Loucy (cell line): ENCODE results near the gene MAST4.

Source experiments
- H2AFZ ChIP-seq: fragments of 200-600 bp; sonication (generic); 2 replicates; pipeline ENCODE4 v1.6.0; 2016; ENCODE audit warnings: antibody characterized with exemption, mild to moderate bottlenecking, low read length, moderate library complexity
- H3F3A ChIP-seq: fragments of 200-600 bp; 2 replicates; pipeline ENCODE4 v1.6.0; 2016; ENCODE audit warnings: antibody characterized with exemption, low read depth, mild to moderate bottlenecking
- H3K27me3 ChIP-seq: fragments of 200-600 bp; sonication (generic); 2 replicates; pipeline ENCODE4 v1.6.1; 2014; ENCODE audit warnings: low read length, mild to moderate bottlenecking; ENCODE audit not compliant: insufficient read depth, poor library complexity, severe bottlenecking
- H3K36me3 ChIP-seq: fragments of 200-600 bp; sonication (generic); 2 replicates; pipeline ENCODE4 v1.6.1; 2016; ENCODE audit warnings: low read length; ENCODE audit not compliant: insufficient read depth
- H3K4me1 ChIP-seq: fragments of 200-600 bp; sonication (generic); 2 replicates; pipeline ENCODE4 v1.5.1; 2014; ENCODE audit warnings: low read length, mild to moderate bottlenecking; ENCODE audit not compliant: insufficient read depth, poor library complexity, severe bottlenecking
- H3K4me2 ChIP-seq: fragments of 200-600 bp; sonication (generic); 2 replicates; pipeline ENCODE4 v1.6.0; 2014; ENCODE audit warnings: antibody characterized with exemption, low read length, low read depth, mild to moderate bottlenecking; ENCODE audit not compliant: poor library complexity, severe bottlenecking
- H3K4me3 ChIP-seq: fragments of 200-600 bp; sonication (generic); 2 replicates; pipeline ENCODE4 v1.5.1; 2014; ENCODE audit warnings: low read length, mild to moderate bottlenecking, mixed read lengths; ENCODE audit not compliant: poor library complexity, severe bottlenecking
- H3K79me2 ChIP-seq: fragments of 200-600 bp; sonication (generic); 2 replicates; pipeline ENCODE4 v1.6.1; 2014; ENCODE audit warnings: low read length; ENCODE audit not compliant: insufficient read depth
- H3K9ac ChIP-seq: fragments of 200-600 bp; sonication (generic); 2 replicates; pipeline ENCODE4 v1.6.0; 2014; ENCODE audit warnings: mild to moderate bottlenecking, low read depth, low read length, moderate library complexity; ENCODE audit not compliant: poor library complexity, severe bottlenecking
- H3K9me2 ChIP-seq: fragments of 200-600 bp; sonication (generic); replicated peaks from 2 replicates; pipeline ENCODE4 v1.6.1; 2016; ENCODE audit warnings: low read depth, low read length, mixed read lengths
- H3K9me3 ChIP-seq: fragments of 200-600 bp; sonication (generic); 2 replicates; pipeline ENCODE4 v1.6.1; 2014; ENCODE audit warnings: mild to moderate bottlenecking, antibody characterized with exemption, low read length, low read depth; ENCODE audit not compliant: insufficient read depth
- H4K20me1 ChIP-seq: fragments of 200-600 bp; sonication (generic); 2 replicates; pipeline ENCODE4 v1.6.0; 2014; ENCODE audit warnings: antibody characterized with exemption, low read length, mild to moderate bottlenecking; ENCODE audit not compliant: insufficient read depth, poor library complexity, severe bottlenecking
- EZH2phosphoT487 ChIP-seq: fragments of 200-600 bp; IDR thresholded peaks from 2 replicates; pipeline ENCODE4 v1.6.1; 2018; ENCODE audit warnings: antibody characterized with exemption, mild to moderate bottlenecking, moderate library complexity, borderline replicate concordance
- TF ChIP-seq, protein P1 (sequence below): fragments of 200-600 bp; sonication (generic); conservative IDR thresholded peaks from 2 replicates; pipeline ENCODE4 v1.5.1; 2014; ENCODE audit warnings: mild to moderate bottlenecking, antibody characterized with exemption, low read length

The MAST4 gene

GRCh38 chr5:67027171-67027570 lies 431.0 kb downstream of the MAST4 start:
- Histone ChIP-seq H2AFZ (no peak overlapping the region), H3K4me3 (no peak overlapping the region), H3K9me3 (no peaks in the 10 kb centered on the region), H3K9me2 (no peaks in the 10 kb centered on the region), H3K4me2 (no peak overlapping the region), H3F3A (no peaks in the 10 kb centered on the region), H3K4me1 (peaks cover 34% of the 10 kb centered on the region), H4K20me1 (no peaks in the 10 kb centered on the region), H3K9ac (no peak overlapping the region), H3K79me2 (peaks cover 82% of the 10 kb centered on the region), H3K36me3 (no peaks in the 10 kb centered on the region), H3K27me3 (no peaks in the 10 kb centered on the region)
- TF ChIP-seq EZH2phosphoT487 = no peak
- TF ChIP-seq, protein P1, sequence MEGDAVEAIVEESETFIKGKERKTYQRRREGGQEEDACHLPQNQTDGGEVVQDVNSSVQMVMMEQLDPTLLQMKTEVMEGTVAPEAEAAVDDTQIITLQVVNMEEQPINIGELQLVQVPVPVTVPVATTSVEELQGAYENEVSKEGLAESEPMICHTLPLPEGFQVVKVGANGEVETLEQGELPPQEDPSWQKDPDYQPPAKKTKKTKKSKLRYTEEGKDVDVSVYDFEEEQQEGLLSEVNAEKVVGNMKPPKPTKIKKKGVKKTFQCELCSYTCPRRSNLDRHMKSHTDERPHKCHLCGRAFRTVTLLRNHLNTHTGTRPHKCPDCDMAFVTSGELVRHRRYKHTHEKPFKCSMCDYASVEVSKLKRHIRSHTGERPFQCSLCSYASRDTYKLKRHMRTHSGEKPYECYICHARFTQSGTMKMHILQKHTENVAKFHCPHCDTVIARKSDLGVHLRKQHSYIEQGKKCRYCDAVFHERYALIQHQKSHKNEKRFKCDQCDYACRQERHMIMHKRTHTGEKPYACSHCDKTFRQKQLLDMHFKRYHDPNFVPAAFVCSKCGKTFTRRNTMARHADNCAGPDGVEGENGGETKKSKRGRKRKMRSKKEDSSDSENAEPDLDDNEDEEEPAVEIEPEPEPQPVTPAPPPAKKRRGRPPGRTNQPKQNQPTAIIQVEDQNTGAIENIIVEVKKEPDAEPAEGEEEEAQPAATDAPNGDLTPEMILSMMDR = no peak

DNA sequence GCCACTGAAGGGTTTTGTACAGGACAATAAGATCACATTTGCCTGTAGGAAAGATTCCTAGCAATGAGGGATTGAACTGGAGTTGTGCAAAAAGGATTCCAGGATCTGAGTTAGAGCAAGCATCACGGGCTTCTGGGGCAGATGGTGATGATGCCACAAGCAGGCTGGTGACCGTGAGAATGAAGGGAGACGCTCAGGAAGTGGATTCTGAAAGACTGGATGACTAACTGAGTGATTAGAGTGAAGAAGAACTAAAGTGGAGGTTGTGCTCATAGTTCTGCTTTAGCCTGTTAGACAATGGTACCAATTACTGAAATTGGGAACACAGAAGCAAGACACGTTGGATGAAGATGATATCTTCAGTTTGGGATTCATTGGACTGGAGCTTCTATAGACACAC lies 432.2 kb downstream of the MAST4 start:
- H4K20me1 ChIP-seq = no peaks in the 10 kb centered on the region
- H3K27me3 ChIP-seq = no peaks in the 10 kb centered on the region
- no peak overlapping the region for H2AFZ ChIP-seq
- no peak overlapping the region for H3K4me2 ChIP-seq
- H3K9ac ChIP-seq = no peak overlapping the region
- H3K9me2 ChIP-seq = no peaks in the 10 kb centered on the region
- TF ChIP-seq, protein P1 = no peak
- TF ChIP-seq EZH2phosphoT487 = no peak
- H3K79me2 ChIP-seq = peaks cover 82% of the 10 kb centered on the region
- H3K36me3 ChIP-seq = no peaks in the 10 kb centered on the region
- no peak overlapping the region for H3K4me3 ChIP-seq
- H3K9me3 ChIP-seq = no peaks in the 10 kb centered on the region
- peaks cover 43% of the 10 kb centered on the region for H3K4me1 ChIP-seq
- no peaks in the 10 kb centered on the region for H3F3A ChIP-seq

DNA sequence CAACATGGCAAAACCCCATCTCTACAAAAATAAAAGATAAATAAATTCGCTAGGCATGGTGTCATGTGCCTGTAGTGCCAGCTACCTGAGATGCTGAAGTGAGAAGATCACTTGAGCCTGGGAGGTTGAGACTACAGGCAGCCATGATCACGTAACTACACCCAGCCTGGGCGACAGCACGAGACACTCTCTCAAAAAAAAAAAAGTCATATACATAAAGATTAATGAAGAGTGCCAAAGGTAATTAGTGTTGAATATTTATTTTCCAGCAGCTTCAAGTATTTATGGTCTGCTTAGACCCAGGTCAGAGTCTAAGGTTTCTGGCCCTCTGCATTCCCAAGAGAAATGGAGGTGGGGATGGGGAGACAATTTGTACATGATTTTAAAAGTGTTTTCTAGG lies 432.7 kb downstream of the MAST4 start:
- no peaks in the 10 kb centered on the region for H4K20me1 ChIP-seq
- no peaks in the 10 kb centered on the region for H3K36me3 ChIP-seq
- no peak overlapping the region for H3K4me2 ChIP-seq
- H3K27me3 ChIP-seq = no peaks in the 10 kb centered on the region
- H3K9ac ChIP-seq = no peak overlapping the region
- H3F3A ChIP-seq = no peaks in the 10 kb centered on the region
- H3K79me2 ChIP-seq = peaks cover 82% of the 10 kb centered on the region
- no peak overlapping the region for H3K4me3 ChIP-seq
- H3K9me3 ChIP-seq = no peaks in the 10 kb centered on the region
- H3K9me2 ChIP-seq = no peaks in the 10 kb centered on the region
- H2AFZ ChIP-seq = no peak overlapping the region
- H3K4me1 ChIP-seq = peaks cover 48% of the 10 kb centered on the region
- TF ChIP-seq, protein P1 = no peak
- no peak for TF ChIP-seq EZH2phosphoT487
